Fibroblast of peridontal ligament (primary cell): ENCODE measurements around the gene CTSL.

Experiments used
- DNase-seq: peaks from one replicate; pipeline ENCODE4 v3.0.0-alpha.2; 2010; ENCODE audit errors: extremely low read depth

CTSL gene

GRCh38 chr9:87699835-87700234 is 26.1 kb upstream of the CTSL start:
- DNase-seq: no peak

- no peak for DNase-seq
Measured at GRCh38 chr9:87701491-87701890, 24.4 kb upstream of the CTSL start.

GRCh38 chr9:87701931-87702421 is 23.9 kb upstream of the CTSL start:
- peak; percentile 21 for DNase-seq

GRCh38 chr9:87702921-87703320 is 23.0 kb upstream of the CTSL start:
- no peak for DNase-seq

GRCh38 chr9:87703636-87704276 is 22.2 kb upstream of the CTSL start:
- no peak for DNase-seq

GRCh38 chr9:87704342-87704741 is 21.6 kb upstream of the CTSL start:
- DNase-seq: no peak

- no peak for DNase-seq
Measured at GRCh38 chr9:87706066-87706739, 19.7 kb upstream of the CTSL start.

- DNase-seq: no peak
Measured at GRCh38 chr9:87707805-87708506, 18.0 kb upstream of the CTSL start.

- no peak for DNase-seq
Measured at GRCh38 chr9:87708546-87708945, 17.4 kb upstream of the CTSL start.

- DNase-seq: no peak
Measured at GRCh38 chr9:87708986-87709728, 16.8 kb upstream of the CTSL start.

- no peak for DNase-seq
Measured at GRCh38 chr9:87710443-87710842, 15.5 kb upstream of the CTSL start.

GRCh38 chr9:87711857-87712800 is 13.8 kb upstream of the CTSL start:
- DNase-seq: peak; percentile 88

GRCh38 chr9:87712801-87713277 is 13.1 kb upstream of the CTSL start:
- DNase-seq: no peak

GRCh38 chr9:87713278-87713987 is 12.5 kb upstream of the CTSL start:
- DNase-seq: peak; percentile 98

- DNase-seq: no peak
Measured at GRCh38 chr9:87713988-87714330, 12.0 kb upstream of the CTSL start.

- DNase-seq: peak; percentile 85
Measured at GRCh38 chr9:87714819-87715218, 11.1 kb upstream of the CTSL start.

GRCh38 chr9:87716141-87716540 is 9.8 kb upstream of the CTSL start:
- DNase-seq: peak; percentile 19

- DNase-seq: no peak
Measured at GRCh38 chr9:87717456-87717855, 8.5 kb upstream of the CTSL start.

- DNase-seq: no peak
Measured at GRCh38 chr9:87718231-87718630, 7.7 kb upstream of the CTSL start.

- no peak for DNase-seq
Measured at GRCh38 chr9:87718852-87719612, 6.9 kb upstream of the CTSL start.
